H9 (cell line): ENCODE results near the gene TUBD1. TPM values are rescaled to one million over a fixed set of nuclear protein-coding genes. Genes with fewer than 3 reads are reported as not detected.

ENCODE experiments used
- DNase-seq: peaks from one replicate; pipeline ENCODE4 v3.0.0-alpha.2; 2017
- H2AFZ ChIP-seq: one replicate; pipeline ENCODE4 v1.6.1; 2013; ENCODE audit warnings: mild to moderate bottlenecking, low read length, control low read depth, moderate library complexity
- H2AK5ac ChIP-seq: 2 replicates; pipeline ENCODE4 v1.6.1; 2013; ENCODE audit warnings: low read length, control low read depth, mixed read lengths; ENCODE audit not compliant: insufficient read length
- H2BK120ac ChIP-seq: one replicate; pipeline ENCODE4 v1.6.1; 2013; ENCODE audit warnings: low read depth, mild to moderate bottlenecking, low read length, control low read depth, inconsistent platforms; ENCODE audit not compliant: poor library complexity, severe bottlenecking
- H2BK12ac ChIP-seq: 2 replicates; pipeline ENCODE4 v1.6.1; 2013; ENCODE audit warnings: low read length, control low read depth, mixed read lengths, low read depth; ENCODE audit not compliant: insufficient read length
- H2BK15ac ChIP-seq: 2 replicates; pipeline ENCODE4 v1.6.1; 2013; ENCODE audit warnings: low read depth, low read length, control low read depth
- H2BK20ac ChIP-seq: one replicate; pipeline ENCODE4 v1.6.1; 2013; ENCODE audit warnings: low read depth, mild to moderate bottlenecking, low read length, control low read depth, inconsistent platforms; ENCODE audit not compliant: poor library complexity, severe bottlenecking
- H2BK5ac ChIP-seq: 2 replicates; pipeline ENCODE4 v1.6.1; 2013; ENCODE audit warnings: low read length, control low read depth, mixed read lengths; ENCODE audit not compliant: insufficient read length
- H3K14ac ChIP-seq: 2 replicates; pipeline ENCODE4 v1.6.1; 2013; ENCODE audit warnings: low read length, control low read depth; ENCODE audit not compliant: insufficient read depth
- H3K18ac ChIP-seq: 2 replicates; pipeline ENCODE4 v1.6.1; 2013; ENCODE audit warnings: low read depth, mild to moderate bottlenecking, mixed read lengths, low read length, control low read depth; ENCODE audit not compliant: insufficient read length
- H3K23ac ChIP-seq: 2 replicates; pipeline ENCODE4 v1.6.1; 2013; ENCODE audit warnings: low read length, control low read depth, mixed read lengths, low read depth; ENCODE audit not compliant: insufficient read length
- H3K23me2 ChIP-seq: 2 replicates; pipeline ENCODE4 v1.6.1; 2013; ENCODE audit warnings: low read depth, mild to moderate bottlenecking, mixed read lengths, low read length, control low read depth; ENCODE audit not compliant: insufficient read length, poor library complexity, severe bottlenecking
- H3K27ac ChIP-seq: 2 replicates; pipeline ENCODE4 v1.5.1; 2013; ENCODE audit warnings: low read length, control low read depth, mixed read lengths, low read depth; ENCODE audit not compliant: insufficient read length
- H3K27me3 ChIP-seq: 2 replicates; pipeline ENCODE4 v1.6.1; 2013; ENCODE audit warnings: low read length, control low read depth, inconsistent platforms; ENCODE audit not compliant: insufficient read depth
- H3K4ac ChIP-seq: 2 replicates; pipeline ENCODE4 v1.6.1; 2013; ENCODE audit warnings: low read depth, mild to moderate bottlenecking, control low read depth, inconsistent platforms, low read length, moderate library complexity
- H3K4me1 ChIP-seq: 2 replicates; pipeline ENCODE4 v1.6.1; 2013; ENCODE audit warnings: low read length, control low read depth, inconsistent platforms; ENCODE audit not compliant: insufficient read depth
- H3K4me2 ChIP-seq: 2 replicates; pipeline ENCODE4 v1.6.1; 2013; ENCODE audit warnings: low read length, control low read depth, mixed read lengths; ENCODE audit not compliant: insufficient read length, insufficient read depth
- H3K56ac ChIP-seq: 2 replicates; pipeline ENCODE4 v1.6.1; 2013; ENCODE audit warnings: low read depth, mild to moderate bottlenecking, mixed read lengths, low read length, control low read depth; ENCODE audit not compliant: insufficient read length
- H3K79me1 ChIP-seq: 2 replicates; pipeline ENCODE4 v1.6.1; 2013; ENCODE audit warnings: low read depth, mild to moderate bottlenecking, moderate library complexity, low read length, control low read depth, inconsistent platforms; ENCODE audit not compliant: insufficient read depth, poor library complexity, severe bottlenecking
- H3K79me2 ChIP-seq: 2 replicates; pipeline ENCODE4 v1.6.1; 2013; ENCODE audit warnings: low read length, control low read depth, inconsistent platforms; ENCODE audit not compliant: insufficient read depth
- H3K9ac ChIP-seq: 2 replicates; pipeline ENCODE4 v1.6.1; 2013; ENCODE audit warnings: low read length, control low read depth, mixed read lengths; ENCODE audit not compliant: insufficient read length; ENCODE audit errors: extremely low read depth
- H3K9me3 ChIP-seq: one replicate; pipeline ENCODE4 v1.6.1; 2013; ENCODE audit warnings: low read depth, low read length, inconsistent platforms; ENCODE audit not compliant: control insufficient read depth
- H3T11ph ChIP-seq: one replicate; pipeline ENCODE4 v1.6.1; 2013; ENCODE audit warnings: mild to moderate bottlenecking, low read length, control low read depth, inconsistent platforms
- H4K20me1 ChIP-seq: one replicate; pipeline ENCODE4 v1.6.1; 2013; ENCODE audit not compliant: control insufficient read depth, insufficient read length, insufficient read depth
- H4K5ac ChIP-seq: 2 replicates; pipeline ENCODE4 v1.6.1; 2013; ENCODE audit warnings: low read depth, mild to moderate bottlenecking, mixed read lengths, low read length, control low read depth; ENCODE audit not compliant: insufficient read length
- H4K8ac ChIP-seq: replicated peaks from 2 replicates; pipeline ENCODE4 v1.6.1; 2013; ENCODE audit warnings: low read length, control low read depth, mixed read lengths, low read depth; ENCODE audit not compliant: insufficient read length
- H4K91ac ChIP-seq: 2 replicates; pipeline ENCODE4 v1.6.1; 2013; ENCODE audit warnings: low read depth, mild to moderate bottlenecking, moderate library complexity, mixed read lengths, low read length, control low read depth; ENCODE audit not compliant: insufficient read length
- H3K27ac Mint-ChIP-seq, 3 experiments: 2 replicates in 2 of 3; 3 replicates in 1 of 3; pipeline ENCODE4 v1.8.0; 2020 to 2021; ENCODE audit warnings: mixed read lengths in 3 of 3, mild to moderate bottlenecking in 1 of 3, moderate library complexity in 1 of 3
- H3K27me3 Mint-ChIP-seq: 2 replicates; pipeline ENCODE4 v1.8.0; 2021; ENCODE audit warnings: low read depth, mild to moderate bottlenecking, moderate library complexity, mixed read lengths
- H3K36me3 Mint-ChIP-seq, 3 experiments: 2 replicates in 2 of 3; 3 replicates in 1 of 3; pipeline ENCODE4 v1.8.0; 2020 to 2021; ENCODE audit warnings: low read depth in 3 of 3, mixed read lengths in 3 of 3; ENCODE audit not compliant: insufficient read depth in 1 of 3
- H3K4me1 Mint-ChIP-seq, 2 experiments: 2 replicates each; pipeline ENCODE4 v1.8.0; 2020; ENCODE audit warnings: mixed read lengths in 2 of 2
- H3K4me3 Mint-ChIP-seq, 2 experiments: 2 replicates in 1 of 2; 3 replicates in 1 of 2; pipeline ENCODE4 v1.8.0; 2020 to 2021; ENCODE audit warnings: mild to moderate bottlenecking in 2 of 2, mixed read lengths in 2 of 2, moderate library complexity in 1 of 2
- H3K9me3 Mint-ChIP-seq, 2 experiments: 2 replicates in 1 of 2; 3 replicates in 1 of 2; pipeline ENCODE4 v1.8.0; 2020; ENCODE audit warnings: mild to moderate bottlenecking in 2 of 2, mixed read lengths in 2 of 2, moderate library complexity in 1 of 2
- CTCF ChIP-seq: fragments of 200-600 bp; sonication (generic); conservative IDR thresholded peaks from 3 replicates; pipeline ENCODE4 v1.8.0; 2021; ENCODE audit warnings: antibody characterized with exemption, mild to moderate bottlenecking
- total RNA-seq: library from RNA; stranded (reverse); gene quantifications from 2 replicates; pipeline ENCODE4 v1.2.1, GENCODE V29; 2021

Gene TUBD1
- total RNA-seq, 1 experiment from 2014 or later: 26.4 TPM

- no peak overlapping the region for H2AFZ ChIP-seq
- no peak overlapping the region for H3K27ac ChIP-seq
- Mint-ChIP-seq H3K4me1 (no peaks in the 10 kb centered on the region), H3K4me3 (no peak overlapping the region), H3K27me3 (no peaks in the 10 kb centered on the region), H3K27ac (no peak overlapping the region), H3K9me3 (no peaks in the 10 kb centered on the region), H3K36me3 (peaks cover 6 to 34% (median 26%) of the 10 kb centered on the region in 3 experiments; a peak in 5 of 7 replicates)
- no peak overlapping the region for H2BK5ac ChIP-seq
- H3K9me3 ChIP-seq: no peaks in the 10 kb centered on the region
- no peak overlapping the region for H3K18ac ChIP-seq
- no peak overlapping the region for H3K4ac ChIP-seq
- no peak overlapping the region for H3K14ac ChIP-seq
- H4K91ac ChIP-seq: no peak overlapping the region
- H3K56ac ChIP-seq: no peak overlapping the region
- TF ChIP-seq CTCF: no peak
- no peak for DNase-seq
- no peaks in the 10 kb centered on the region for H3K4me1 ChIP-seq
- no peak overlapping the region for H2BK120ac ChIP-seq
- no peak overlapping the region for H4K8ac ChIP-seq
- H3T11ph ChIP-seq: no peak overlapping the region
- no peaks in the 10 kb centered on the region for H3K79me2 ChIP-seq
- H3K79me1 ChIP-seq: no peaks in the 10 kb centered on the region
- H4K20me1 ChIP-seq: no peaks in the 10 kb centered on the region
- no peak overlapping the region for H3K9ac ChIP-seq
- no peaks in the 10 kb centered on the region for H3K27me3 ChIP-seq
- H2AK5ac ChIP-seq: no peak overlapping the region
- no peak overlapping the region for H4K5ac ChIP-seq
- no peak overlapping the region for H2BK20ac ChIP-seq
- no peak overlapping the region for H3K4me2 ChIP-seq
- H3K23ac ChIP-seq: no peak overlapping the region
- no peaks in the 10 kb centered on the region for H3K23me2 ChIP-seq
- H2BK12ac ChIP-seq: no peak overlapping the region
- no peak overlapping the region for H2BK15ac ChIP-seq
Observed at GRCh38 chr17:59872351-59872750, 20.4 kb downstream of the TUBD1 start.
